ENCODE measurements around the gene GP1BA.

- TF ChIP-seq CTCF (IDR thresholded peaks at IDR 0.05; ENCODE audit: low read depth, low read length, poor library complexity, severe bottlenecking), result peak; percentile 34
- TF ChIP-seq EZH2phosphoT487 (IDR thresholded peaks at IDR 0.05; ENCODE audit: borderline replicate concordance, low read length), result no peak
Measured at GRCh38 chr17:4934173-4934979, 2.3 kb downstream of the GP1BA start.
